HCEC 1CT (cell line): ENCODE data around the gene AUH.

ENCODE experiments used
- DNase-seq: peaks from one replicate; pipeline ENCODE4 v3.0.0-alpha.2; 2017

Gene AUH

DNA sequence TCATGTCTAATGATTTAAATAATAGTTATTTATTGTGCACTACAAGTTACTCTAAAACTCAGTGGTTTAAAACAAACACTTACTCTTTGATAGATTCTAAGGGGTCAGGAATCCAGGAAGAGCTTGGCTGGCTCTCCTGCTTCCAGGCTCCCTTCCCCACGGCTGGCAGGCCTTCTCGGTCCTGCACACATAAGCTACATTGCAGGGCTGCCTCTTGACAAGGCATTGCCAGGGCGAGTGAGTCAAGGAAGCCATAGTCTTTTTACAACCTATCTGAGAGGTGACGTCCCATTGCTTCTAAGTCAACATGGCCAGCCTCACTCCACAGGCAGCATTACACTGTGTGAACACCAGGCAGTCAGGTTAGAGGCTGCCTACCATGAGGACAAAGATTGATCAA lies 119.8 kb downstream of the AUH start:
- DNase-seq = no peak

DNA sequence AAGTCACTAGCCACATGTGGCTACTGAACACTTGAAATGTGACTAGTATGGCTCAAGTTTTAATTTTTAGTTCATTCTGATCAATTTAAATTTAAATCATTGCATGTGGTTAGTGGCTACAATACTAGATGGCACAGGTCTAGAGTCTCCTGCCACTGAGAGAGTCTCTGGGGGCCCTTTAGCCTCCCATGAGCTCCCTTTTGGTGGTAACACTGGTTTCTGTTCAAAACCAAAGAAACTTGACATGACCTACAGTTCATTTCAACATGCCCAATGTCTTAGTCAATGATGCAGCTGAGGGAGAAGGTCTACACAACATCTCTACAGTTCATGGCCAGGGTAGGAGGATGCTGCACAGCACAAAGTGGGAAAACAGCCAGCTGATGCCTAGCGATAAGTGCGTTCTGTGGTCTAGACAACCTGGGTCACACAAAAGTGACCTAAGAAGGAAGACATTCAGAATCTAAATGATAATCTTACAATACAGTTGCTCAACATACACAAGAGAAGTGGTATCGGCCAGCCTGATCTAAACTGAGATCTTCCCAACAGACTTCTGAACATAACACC lies 121.0 kb downstream of the AUH start:
- no peak for DNase-seq

DNA sequence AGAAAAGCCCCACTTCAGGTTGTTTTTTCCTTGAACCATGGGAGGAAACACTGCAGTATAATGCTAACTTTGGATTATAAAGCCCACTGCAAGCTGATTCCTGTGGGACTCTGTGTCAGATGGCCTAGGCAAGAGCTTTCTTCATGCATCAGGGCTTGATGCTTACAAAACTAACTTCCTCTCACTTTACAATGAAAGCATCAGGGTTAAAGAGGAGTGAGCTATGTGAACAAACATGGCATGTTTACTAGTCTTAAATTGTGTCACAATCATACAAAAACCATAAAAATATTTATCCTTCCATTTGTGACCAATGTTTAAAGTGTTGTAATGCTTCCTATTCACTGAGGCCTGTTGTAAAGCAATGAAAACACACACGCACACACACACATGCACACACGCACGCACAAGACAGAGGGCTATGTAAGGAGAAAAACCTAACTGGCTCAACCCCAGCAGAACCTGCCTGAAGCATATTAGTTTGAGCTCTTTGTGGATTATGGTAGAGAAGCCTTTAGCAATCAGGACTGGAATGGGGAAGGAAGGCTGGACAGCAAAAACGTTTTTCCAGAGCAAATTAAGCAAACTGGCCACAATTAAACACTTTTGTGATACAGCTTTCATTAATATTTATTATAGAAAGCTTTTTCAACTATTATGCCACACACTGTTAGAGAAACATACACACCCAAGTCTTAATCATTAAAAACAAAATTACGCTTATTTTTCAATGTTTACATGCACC lies 122.2 kb downstream of the AUH start:
- no peak for DNase-seq

DNA sequence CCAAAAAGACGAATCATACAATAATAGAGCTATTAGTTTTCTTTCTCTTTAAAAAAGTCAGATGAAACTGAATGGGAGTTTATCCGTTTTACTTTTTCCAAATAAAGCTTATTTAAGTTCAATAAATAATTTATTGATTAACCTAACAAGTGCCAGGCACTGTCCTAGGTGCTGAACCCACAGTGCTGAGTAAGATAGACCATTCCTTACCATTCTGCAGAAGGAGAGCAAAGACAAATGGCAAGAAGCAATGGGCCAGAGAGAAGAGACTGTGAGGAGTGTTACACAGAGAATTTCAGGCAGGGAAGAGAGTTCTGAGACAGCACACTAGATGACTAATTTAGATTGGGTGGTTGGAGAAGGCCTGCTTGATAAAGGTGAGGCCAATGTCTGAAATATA lies 127.2 kb downstream of the AUH start:
- no peak for DNase-seq

DNA sequence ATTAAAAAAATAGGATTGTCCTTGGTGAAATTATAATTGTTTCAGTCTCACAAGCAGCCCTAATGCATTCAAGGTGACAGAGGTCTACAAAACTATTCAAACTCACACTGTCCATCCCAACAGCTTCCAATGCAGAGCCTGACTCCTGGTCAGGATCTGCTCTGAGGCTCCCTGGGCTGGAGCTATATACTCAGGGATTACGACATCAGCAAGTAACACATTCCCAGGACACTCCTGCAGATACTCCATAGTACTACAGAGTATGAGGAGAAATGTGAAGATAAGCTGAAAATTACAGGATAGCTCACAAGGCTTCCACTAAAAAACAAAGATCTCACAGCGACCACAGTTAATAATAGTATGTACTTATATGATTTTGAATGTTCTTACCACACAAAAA lies 130.1 kb downstream of the AUH start:
- DNase-seq = no peak

DNA sequence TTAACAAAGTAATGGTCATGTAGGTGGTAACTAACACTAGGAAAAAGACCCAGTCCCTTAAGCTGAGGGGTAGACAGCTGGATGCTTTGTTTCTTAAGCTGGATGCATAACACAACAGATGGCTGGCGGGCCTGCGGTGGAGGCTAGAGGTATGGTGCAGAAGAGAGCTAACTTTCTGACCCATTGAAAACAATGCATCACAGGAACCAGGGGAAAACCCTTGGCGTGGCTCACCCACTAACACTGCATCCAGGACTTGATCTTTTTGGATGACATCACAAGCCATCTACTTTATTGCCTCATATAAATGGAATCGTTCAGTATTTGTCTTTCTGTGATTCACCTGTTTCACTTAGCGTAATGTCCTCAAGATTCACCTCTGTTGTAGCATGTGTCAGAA lies 138.7 kb downstream of the AUH start:
- no peak for DNase-seq

DNA sequence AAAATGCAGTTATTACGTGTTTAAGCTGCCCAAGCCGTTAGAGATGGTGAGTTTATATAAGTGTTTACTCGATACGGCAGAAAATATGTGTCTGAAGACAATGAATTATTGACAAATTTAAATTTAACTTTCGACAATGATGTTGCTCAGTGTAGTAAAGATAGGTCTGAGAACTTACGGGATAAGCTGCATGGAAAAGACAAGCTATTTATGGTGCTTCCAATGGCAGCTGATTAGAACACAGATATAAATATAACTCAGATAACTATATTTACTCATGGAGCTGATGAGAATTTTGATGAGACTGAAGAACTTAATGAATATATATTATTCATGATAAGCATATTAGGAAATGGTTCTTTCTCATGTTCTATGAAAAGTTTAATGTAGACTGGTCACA lies 139.3 kb downstream of the AUH start:
- no peak for DNase-seq

DNA sequence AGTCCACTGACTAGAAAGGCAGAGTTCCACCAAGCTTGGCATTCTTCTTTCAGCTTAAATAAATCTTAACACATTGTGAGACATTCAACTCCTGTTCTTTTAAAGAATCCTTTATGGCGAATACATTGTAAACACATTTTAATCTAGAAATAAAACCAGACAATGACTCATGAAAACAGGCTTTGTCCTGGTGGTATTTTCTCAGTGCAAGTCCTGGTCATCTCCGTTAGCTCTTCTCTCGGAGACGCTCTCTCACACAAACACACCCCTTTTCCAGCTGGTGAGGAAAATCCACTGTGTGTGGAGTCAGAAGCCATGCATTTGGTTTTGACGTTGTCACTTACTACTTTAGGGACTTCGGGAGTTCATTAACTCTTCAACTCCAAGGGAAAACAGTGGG lies 140.4 kb downstream of the AUH start:
- DNase-seq = peak; percentile 64

DNA sequence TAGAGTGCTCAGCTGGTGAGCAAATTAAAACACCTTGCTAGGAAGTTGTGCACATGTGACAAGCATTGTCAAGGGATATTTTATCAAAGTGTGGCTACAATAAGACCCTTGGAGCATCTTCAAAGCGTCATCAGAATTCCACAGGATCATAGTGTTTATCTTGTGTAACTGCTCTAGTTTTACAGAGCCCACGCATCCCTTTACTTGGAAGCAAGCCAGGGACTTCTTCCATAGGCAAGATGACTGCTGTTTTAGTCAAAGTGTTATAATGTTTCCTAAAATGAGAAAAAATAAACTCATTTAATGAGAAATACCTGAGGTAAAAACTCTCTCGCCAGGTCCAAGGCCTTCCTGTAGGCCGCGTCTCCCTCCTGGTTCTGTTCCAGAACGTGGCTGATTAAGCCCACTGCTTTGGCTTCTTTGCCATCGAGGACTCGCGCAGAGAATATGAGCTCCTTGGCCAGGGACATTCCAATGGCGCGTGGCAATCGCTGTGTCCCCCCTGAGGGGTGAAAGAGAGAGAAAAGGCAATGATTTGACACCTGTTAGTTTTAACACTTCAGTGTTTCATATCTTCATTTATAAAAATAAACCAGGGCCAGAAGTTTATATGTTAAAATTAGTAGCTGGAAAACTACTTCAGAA lies 141.1 kb downstream of the AUH start:
- DNase-seq = no peak

DNA sequence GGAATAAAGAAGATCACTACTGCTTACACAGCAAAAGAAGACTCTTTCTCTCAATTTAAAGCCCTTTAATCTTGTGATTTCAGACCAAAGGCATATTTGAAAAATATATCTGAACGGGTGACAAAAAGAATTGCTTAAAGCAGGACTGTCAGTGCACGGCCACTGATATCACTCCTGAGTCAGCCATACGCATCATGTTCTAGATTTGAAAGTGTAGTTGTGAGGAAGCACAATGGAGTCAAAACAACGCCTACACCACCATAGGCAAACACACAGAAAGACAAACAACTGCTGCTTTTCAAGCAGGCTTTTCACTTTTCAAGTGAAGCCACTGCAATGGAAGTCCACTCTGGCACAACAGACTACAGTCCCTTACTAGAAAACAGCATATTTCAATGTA lies 141.7 kb downstream of the AUH start:
- DNase-seq = no peak

DNA sequence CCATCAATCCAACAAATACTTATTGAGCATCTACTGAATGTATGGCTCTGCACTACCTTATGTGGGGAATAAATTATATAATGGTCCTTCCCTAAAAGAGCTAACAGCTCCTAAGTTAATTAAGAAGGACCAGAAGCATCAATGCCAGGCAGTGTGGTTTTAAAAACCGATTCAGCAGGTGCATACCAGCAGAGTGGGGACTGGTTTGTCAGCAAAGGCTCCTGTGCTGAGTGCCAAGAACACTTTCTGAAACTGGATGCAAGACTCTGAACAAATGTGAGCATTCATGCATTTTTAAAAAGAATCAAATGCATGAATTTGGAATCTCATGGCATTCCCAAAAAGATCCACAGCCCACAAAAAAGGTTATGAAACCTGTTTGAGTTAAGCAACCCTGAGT lies 142.2 kb downstream of the AUH start:
- no peak for DNase-seq

DNA sequence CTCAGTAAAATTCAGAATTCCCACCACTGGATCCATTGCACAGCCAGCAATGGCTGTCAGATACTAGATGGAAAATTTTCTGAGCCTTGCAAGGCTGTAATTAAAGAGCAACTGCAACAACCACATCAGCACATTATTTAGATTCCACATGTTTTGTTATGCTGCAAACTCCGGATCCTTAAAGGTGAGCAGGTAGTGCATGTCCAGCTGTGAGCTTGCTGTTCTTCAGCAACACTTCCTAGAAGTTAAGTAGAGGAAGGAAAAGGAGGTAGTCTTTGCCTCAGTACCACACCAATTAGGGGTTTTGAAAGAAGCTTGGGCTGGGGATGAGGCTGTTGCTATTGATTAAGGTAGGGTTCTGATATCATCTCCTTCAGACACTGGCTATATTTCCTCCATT lies 144.3 kb downstream of the AUH start:
- DNase-seq = no peak

DNA sequence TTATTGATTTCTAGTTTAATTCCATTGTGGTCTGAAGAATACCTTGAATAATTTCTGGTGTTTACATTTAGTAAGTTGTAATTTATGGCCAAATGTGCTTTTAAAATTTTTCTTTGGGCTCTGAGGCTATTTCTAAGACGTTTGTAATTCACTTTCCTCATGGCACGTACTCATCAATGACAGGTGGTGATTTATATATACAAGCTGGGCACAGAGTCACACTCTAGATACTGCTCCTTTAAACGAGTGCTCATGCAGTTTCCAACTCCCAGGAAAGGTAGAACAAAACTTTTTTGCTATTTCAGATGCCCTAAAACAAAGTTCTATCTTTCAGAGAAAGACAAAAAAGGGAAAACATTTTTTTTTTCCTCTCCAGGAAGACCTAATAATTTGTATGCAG lies 146.9 kb downstream of the AUH start:
- DNase-seq = peak; percentile 10

DNA sequence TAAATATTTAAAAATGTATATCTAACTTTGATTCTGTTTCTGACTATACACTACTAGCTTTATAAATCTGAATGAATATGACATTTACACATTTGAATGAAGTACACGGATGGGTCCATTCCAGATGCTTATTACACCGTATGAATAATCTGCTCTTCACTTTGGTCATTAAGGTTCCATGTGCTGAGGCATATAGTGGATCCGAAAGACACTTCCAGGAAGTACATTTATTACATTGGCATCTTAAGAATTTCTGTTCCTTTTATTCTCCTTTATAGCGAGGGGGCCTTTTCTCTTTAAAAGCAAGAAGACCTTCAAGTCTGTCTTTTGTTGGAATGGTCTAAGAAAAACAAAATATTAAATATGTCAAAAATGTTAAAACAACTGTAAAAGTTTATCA lies 147.6 kb downstream of the AUH start:
- DNase-seq = peak; percentile 72

DNA sequence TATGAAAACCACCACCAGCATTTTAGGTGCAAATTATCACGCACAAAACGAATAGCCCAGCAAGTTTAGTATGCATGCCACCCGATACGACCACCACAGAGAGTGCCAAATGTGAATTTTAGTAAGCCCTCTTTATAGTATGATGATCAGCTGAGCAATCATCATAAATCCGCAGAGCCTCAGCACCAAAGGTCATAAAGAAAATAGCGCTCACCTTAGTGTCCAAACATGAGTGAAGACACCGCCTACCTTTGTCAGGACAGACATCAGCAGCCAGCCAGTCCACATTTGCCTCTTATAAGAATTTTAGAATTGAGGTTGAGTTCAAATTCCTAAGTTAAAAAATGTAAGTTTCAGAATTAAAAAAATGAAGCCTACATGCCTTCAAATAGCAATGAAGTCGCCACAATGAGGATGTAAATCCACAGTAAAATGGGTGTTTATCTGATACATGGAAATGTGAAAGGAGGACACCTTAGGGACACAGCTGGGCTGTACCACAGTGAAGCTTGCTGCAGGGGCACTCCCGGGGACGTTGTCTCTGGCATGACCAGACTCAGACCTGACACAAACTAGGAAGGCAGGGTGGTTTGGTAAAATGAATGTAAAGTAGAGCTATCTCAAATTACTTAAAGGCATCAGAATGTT lies 149.0 kb downstream of the AUH start:
- no peak for DNase-seq

DNA sequence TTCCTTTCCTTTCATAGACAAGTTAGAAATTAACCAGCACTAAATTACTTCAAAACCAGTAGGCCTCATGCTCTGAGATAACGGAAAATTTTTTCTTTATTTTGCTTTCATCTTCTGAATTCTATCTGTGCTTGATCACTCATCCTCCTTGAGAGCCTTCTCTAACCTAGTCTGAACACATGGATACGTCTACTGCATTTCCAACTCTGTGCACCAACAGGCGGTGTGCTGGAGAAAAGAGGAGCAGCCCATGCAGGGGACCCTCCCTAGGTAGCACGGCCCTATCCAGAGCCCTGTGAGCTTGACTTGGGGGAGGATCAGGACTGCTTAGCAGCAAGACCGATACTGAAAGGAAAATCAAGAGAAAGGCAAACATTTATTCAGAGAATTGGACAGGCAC lies 149.8 kb downstream of the AUH start:
- DNase-seq = no peak

DNA sequence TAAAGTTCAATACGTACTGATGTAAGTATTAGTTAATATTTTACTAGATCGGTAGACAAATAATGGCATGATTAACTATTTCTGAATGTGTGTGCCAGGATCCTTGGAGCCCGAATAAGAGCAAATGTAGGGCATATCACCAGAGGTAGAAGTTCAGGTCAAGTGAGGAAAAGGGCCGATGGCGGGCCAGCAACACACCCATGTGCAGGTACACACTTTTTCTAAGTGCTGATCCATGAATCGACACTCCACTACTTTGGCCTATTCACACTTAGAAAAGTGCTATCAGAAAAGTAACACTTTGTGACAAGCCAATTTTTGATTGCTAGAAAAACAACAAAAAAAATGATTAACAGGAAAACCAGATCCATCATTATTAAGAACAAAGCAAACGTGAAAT lies 150.3 kb downstream of the AUH start:
- no peak for DNase-seq

DNA sequence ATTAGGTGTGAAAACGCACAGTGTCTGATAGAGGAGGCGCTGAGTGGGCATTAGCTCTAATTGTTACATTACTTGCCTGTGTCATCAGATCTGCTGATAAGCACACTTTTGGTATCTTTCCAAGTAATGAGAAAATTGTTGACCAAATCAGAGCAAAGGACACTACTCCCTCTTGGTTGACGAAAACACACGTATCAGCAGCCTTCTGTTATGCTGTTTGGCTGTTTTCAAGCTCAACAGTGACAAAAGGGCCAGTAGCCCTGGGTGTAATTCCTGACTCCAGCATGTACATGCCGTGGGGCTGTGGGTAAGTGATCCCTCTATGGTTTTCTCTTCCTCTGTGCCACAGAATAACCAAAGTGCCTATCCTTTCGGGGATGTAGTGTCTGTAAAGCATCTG lies 151.4 kb downstream of the AUH start:
- DNase-seq = no peak

DNA sequence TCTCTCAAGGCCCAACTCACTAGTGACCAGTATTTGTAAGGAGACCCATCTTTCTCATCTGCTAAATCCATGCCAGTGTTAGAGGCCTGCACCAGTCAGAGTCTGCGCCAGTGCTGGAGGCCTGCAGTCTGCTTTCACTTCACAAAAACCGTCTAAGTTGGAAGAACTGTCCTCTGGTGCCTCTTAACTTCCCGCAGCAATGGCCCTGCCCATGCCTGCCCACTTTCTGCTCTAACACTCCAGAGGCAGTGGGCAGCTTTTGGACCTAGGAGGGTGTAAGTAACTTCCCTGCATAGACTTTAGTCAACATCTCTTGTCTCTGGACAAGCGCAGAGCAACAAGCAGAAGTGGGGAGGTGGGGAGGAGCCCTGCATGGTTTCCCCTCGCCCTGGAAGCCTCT lies 152.9 kb downstream of the AUH start:
- DNase-seq = no peak

DNA sequence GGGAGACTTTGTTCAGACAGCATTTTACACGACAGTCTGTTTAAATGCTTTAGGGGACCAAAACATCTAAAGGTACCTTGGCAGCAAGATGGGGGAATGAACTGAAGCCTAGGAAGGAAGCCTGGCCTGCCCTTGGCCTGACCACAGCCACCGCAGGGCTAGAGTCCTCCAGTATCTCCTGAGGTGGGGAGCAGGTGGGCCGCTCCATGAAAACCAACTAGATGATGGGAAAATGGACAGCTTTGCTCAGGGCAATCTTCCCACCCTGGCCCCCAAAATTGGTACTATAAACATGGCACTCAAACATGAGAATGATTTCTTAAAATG lies 153.3 kb downstream of the AUH start:
- DNase-seq = no peak

DNA sequence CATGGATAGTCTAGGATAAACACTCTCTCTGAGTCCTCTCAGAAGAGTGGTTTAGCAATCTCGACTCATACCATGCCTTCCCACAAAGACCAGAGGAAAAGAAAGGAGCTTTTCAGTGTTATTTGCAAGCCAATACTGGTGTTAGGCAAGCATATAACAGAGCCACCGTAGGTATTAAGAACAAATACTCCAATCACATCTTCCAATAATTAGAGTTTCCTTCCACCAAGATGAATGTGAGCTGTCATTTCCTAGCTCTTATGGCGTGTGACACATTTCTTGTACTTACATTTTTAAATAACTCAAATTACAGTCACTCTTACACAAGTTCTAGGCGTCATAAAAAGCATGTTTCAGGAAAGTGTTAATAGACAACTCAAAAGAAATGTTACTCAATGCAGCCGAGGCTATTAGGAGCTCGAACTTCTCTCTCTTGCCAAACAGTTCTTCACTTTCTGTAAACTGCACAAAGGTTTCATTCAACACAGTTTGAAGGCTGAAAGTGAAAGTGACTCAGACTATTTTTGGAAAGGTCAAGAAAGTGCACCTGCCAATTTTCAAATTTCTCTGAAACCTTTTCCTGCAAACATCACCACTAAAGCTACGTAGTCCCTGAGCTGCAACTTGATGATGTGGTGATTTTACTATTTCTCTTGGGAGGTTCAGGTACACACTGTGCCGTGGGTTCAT lies 153.8 kb downstream of the AUH start:
- peak; percentile 49 for DNase-seq

DNA sequence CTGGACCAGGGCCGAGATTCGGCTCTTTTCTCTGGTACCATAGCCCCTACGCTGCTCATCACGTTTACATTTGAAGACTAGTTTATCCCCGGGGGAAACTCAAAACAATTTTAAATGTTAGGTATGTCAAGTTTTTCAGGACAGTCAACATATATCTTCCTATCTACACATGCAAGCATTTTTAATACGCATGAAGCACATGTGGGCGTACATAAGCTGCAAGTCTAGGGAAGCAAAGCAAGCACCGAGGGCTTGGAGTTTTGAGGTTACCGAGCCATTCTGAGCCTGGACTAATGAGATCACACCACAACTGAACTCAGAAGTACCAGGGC lies 154.4 kb downstream of the AUH start:
- DNase-seq = no peak

DNA sequence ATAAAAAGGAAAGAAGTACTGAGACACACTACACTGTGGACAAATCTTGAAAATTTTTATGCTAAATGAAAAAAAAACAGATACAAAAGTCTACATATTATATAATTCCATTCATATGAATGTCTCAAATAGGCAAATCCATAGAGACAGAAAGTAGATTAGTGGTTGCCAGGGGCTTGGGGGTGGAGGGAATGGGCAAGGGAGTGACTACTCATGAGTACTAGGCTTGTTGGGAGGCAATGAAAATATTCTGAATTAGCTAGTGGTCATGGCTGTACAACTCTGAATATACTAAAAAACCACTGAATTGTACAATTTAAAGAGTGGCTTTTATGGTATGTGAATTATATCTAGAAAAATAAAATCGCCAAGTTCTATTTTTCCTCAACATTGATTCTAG lies 154.9 kb downstream of the AUH start:
- no peak for DNase-seq

DNA sequence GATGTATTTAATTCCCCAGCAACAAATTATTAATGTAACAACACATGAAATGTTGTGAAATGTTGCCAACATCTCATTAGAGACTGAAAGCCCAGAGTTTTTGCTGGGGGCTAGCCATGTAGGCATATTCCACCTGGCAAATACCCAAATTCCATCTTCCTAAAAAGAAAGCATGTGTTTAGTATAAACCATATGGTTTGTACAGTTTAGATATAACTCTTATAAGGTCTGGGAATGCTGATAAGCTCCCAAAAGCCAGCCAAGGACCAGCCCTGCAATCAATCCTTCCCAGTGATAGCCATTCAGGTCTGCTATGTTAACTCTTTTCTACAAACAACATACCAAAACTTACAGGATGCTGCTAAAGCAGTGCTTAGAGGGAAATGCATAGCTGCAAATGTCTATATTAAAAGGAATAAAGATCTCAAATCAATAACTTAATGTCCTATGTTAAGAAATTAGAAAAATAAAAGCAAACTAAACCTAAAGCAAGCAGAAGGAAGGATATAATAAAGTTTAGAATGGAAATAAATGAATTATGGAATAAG lies 158.9 kb downstream of the AUH start:
- no peak for DNase-seq
